Measurements from ENCODE around the gene PPP1R2C. TPM values are rescaled to one million over a fixed set of nuclear protein-coding genes. Genes with fewer than 3 reads are reported as not detected.

Gene PPP1R2C
- not detected in 2 replicates for total RNA-seq

GRCh38 chrX:42778096-42778495 is at the start of gene PPP1R2C:
PPP1R2C (minus strand) TSS chrX:42778163; CDS start chrX:42778079, 84 bp downstream.
- no peak for DNase-seq (ENCODE audit: low read depth)
- TF ChIP-seq CTCF (conservative IDR thresholded peaks at IDR 0.05; ENCODE audit: low read depth, low read length): no peak
- no peak within 1 kb of the TSS for H3K4me3 ChIP-seq (ENCODE audit: low read depth, low read length)

GRCh38 chrX:42825201-42825600 is 47.2 kb upstream of the PPP1R2C start:
- no peak for DNase-seq (ENCODE audit: low read depth)
- no peak overlapping the region for H3K4me3 ChIP-seq (ENCODE audit: low read depth, low read length)
- no peak for TF ChIP-seq CTCF (conservative IDR thresholded peaks at IDR 0.05; ENCODE audit: low read depth, low read length)

- DNase-seq (ENCODE audit: low read depth): no peak
- no peak overlapping the region for H3K4me3 ChIP-seq (ENCODE audit: low read depth, low read length)
- TF ChIP-seq CTCF (conservative IDR thresholded peaks at IDR 0.05; ENCODE audit: low read depth, low read length): no peak
Measured at GRCh38 chrX:42824541-42824940, 46.6 kb upstream of the PPP1R2C start.

- no peak overlapping the region for H3K4me3 ChIP-seq (ENCODE audit: low read depth, low read length)
- no peak for DNase-seq (ENCODE audit: low read depth)
- TF ChIP-seq CTCF (conservative IDR thresholded peaks at IDR 0.05; ENCODE audit: low read depth, low read length): no peak
Measured at GRCh38 chrX:42823443-42823842, 45.5 kb upstream of the PPP1R2C start.

- H3K4me3 ChIP-seq (ENCODE audit: low read depth, low read length): no peak overlapping the region
- TF ChIP-seq CTCF (conservative IDR thresholded peaks at IDR 0.05; ENCODE audit: low read depth, low read length): no peak
- DNase-seq (ENCODE audit: low read depth): no peak
Measured at GRCh38 chrX:42821803-42822443, 44.0 kb upstream of the PPP1R2C start.

GRCh38 chrX:42818151-42818921 is 40.4 kb upstream of the PPP1R2C start:
- TF ChIP-seq CTCF (conservative IDR thresholded peaks at IDR 0.05; ENCODE audit: low read depth, low read length): no peak
- no peak overlapping the region for H3K4me3 ChIP-seq (ENCODE audit: low read depth, low read length)
- no peak for DNase-seq (ENCODE audit: low read depth)
